GM15510 (cell line): ENCODE results near the gene GAREM1.

ENCODE experiments used
- POLR2A ChIP-seq: IDR thresholded peaks from 3 replicates; pipeline ENCODE4 v1.6.1; 2011; ENCODE audit warnings: borderline replicate concordance; ENCODE audit not compliant: insufficient read length; ENCODE audit errors: extremely low read depth

GAREM1 gene

DNA sequence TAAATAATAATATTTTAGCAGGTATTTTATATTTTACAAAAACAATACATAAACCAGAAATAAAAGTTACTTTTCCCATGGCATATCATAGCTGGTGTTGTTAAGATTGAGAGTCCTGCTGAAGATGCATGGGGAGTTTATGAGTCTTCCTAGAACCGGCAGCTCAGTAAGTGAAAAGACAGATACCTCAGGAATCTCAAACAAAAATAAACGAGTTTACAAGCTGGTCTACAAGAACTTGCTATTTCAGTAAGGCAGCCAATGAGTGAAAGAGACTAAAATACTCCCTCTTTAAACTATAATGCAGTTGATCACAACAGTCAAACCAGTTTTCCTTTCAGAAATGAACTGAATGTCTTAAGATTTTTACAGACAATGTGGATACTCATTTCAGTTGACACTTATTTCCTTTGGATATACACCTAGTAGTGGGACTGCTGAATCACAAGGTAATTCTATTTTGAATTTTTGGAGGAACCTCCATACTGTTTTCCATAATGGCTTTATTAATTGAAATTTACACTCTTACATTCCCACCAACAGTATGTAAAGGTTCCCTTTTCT is 8.9 kb downstream of the GAREM1 start:
- TF ChIP-seq POLR2A = no peak

DNA sequence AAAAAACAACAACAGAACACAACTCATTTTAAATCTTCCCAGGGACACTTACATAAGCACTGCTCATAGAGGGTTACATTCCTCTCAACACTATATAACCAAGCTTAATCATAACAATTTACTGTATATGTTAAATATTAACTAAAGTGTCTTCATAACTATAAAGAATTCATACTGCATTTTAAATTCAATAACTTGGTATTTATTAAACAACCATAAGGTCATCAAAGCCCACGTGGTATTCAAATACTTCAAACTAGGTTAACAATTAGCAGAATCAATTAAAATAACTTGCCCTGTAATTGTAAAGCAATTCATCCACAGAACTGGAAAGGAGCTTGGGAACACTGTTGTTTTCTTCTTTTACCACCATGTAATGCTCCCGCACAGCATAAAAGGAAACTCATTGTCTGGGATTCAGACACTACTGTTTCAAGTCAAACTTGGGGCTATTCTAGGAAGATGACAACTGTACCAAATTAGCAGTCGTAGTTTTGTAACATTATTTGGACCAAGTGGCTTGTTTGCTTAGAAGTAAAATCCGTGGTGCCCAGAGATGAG is 10.4 kb downstream of the GAREM1 start:
- TF ChIP-seq POLR2A = no peak

DNA sequence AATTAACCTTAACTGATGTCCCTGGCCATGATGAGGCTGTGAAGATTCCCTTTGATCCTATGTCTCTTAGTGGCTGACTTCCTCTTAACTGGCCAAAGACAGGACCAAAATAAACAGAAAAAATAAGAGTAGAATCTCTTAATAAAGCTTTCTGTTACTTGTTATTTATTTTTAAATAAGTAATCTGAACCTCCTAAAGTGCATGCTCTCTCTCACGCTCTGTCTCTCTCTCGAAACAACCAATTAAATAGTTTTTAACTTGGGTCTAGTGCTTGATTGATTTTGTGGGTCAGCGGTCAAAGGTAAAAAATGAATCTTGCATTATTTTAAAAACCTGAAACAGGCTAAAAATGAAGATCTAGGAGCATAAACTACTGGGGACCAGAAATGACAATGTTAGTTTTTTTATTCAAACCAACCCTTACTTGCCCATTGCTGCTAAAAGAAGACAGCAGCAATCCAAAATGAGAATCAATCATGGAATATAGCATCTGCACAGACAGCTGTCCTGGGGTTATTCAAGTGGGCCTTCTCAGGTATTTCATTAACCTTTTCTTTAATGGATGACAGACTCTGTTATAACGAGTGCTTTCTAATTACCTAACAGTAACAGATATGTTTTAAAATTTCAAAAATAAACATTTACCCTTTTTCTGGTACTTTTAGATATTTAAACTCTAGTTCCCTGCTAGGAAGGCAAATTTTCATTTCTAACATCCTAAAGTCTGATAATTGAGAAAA is 11.2 kb downstream of the GAREM1 start:
- no peak for TF ChIP-seq POLR2A

DNA sequence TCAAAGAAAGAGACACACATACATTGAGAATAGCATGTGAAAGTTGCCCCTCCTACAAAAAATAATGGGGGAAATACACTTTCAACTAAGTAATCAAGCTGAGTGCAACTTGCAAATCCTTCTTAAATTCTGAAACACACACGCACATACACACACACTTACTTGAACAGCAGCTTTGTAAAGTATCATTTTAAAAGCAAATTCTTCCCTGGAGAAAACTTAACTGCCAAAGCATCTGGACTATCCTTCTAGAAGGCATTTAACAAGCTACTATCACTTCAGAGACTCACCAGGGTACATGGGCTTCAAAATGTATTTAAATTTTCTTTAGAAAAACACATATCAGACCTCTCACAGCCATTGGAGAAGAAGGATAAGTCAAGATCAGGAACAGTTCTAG is 15.3 kb downstream of the GAREM1 start:
- TF ChIP-seq POLR2A = no peak

DNA sequence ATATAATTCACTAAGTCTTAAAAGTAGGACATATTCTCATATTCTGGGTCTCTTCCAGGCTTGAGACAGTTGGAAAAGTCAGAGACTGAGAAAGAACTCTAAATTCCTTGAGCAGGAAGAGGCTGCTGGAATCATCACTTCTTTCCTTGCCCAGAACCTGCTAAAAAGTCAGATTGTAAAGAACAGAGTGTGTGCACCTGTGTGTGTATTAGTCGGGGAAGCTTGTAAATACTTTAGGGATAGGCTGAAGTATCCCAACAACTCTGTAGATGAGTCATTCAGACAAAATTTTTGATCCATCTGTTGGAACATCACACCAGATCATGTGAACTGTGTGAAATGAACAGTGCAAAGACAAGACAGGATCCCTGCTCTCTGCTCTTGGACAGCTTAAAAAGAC is 16.1 kb downstream of the GAREM1 start:
- no peak for TF ChIP-seq POLR2A

DNA sequence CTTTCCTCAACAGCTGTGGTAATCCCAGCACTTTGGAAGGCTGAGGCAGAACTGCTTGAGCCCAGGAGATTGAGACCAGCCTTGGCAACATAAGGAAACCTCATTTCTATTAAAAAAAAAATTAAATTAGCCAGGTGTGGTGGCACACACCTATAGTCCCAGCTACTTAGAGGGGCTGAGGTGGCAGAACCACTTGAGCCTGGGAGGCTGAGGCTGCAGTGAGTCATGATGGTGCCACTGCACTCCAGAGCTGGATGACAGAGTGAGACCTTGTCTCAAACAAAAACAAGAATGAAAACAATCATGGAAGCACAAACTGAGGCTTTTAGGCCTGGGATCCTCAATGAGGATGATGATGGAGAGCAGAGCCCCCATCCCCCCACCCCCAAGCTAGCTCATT is 19.8 kb downstream of the GAREM1 start:
- TF ChIP-seq POLR2A = no peak

DNA sequence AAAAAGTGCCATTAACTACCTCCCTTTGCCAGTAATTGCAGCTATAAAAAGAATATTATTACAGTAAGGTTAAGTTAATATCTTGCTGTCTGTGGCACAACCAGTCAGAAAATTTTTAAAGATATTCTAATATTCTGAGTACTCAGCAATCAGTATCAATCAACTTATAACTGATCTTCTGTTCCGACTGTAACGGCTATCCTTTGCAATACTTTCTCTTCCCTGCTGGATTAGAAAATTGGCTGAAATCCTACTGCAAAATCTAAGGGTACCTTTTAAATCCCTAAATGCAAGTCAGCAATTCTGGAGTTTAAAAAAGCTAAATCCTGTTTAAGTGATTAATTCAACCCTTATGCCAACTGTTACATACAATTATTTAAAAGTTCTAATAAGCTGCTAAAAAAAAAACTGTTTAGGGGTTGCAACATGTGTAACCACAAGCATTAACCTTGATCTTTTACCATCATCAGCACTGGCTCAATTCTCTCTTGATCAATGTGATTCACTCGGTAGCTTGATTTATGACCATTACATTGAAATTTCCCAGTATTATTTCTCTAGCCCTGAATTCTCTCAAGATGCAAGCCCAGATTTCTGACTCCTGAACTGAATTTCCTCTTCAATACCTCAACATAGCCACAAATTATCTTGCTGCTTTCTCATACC is 20.5 kb downstream of the GAREM1 start:
- no peak for TF ChIP-seq POLR2A

DNA sequence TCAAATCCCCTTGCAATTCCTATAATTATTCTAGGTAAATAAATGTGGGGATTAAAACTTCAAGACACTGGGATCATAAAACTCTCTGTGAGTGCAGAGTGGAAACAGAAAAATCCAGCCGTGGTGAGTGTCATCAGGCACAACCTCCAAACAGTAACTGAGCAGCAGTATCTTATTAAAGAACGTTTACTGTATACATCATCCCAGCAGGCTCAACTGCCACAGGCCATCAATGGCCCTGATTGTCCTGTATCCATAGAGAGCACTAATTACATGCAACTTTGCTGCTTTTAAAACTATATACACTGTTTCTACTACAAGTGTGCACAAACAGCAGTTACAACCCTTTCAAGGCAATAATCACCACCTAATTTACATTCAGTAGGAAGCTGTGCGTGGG is 23.9 kb downstream of the GAREM1 start:
- no peak for TF ChIP-seq POLR2A

DNA sequence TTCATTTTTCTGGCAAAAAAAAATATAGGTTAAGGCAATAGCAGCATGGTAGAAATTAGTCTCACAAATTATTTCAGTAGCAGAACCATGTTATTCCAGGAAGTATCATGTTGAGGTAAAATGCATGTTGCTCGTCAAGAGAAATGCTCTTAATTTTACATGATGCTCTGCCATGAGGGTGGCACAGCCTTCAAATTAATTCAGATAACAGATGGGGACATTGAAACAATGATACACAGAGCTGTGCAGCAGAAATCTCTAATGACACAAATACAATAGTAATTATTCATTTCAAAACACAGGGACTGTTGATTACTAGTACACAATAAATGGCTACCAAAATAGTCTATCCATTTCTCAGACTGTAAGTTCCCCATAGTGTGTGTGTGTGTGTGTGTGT is 24.8 kb downstream of the GAREM1 start:
- no peak for TF ChIP-seq POLR2A

DNA sequence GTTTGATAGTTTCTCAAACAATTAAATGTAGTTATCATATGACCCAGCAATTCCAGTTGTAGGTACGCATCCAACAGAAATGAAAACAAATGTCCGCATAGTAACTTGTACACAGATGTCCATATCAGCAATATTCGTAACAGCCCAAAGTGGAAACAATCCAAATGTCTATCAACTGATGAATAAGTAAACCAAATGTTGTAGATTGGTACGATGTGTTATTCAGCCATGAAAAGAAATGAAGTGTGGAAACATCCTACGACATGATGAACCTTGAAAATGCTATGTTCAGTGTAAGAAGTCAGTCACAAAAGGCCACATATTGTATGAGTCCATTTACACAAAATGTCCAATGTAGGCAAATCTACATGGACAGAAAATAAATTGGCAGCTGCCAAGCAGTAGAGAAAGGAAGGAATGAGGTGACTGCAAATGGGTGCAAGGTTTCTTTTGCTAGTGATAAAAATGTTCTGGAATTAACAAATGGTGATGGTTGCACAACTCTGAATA is 26.9 kb downstream of the GAREM1 start:
- TF ChIP-seq POLR2A = no peak

DNA sequence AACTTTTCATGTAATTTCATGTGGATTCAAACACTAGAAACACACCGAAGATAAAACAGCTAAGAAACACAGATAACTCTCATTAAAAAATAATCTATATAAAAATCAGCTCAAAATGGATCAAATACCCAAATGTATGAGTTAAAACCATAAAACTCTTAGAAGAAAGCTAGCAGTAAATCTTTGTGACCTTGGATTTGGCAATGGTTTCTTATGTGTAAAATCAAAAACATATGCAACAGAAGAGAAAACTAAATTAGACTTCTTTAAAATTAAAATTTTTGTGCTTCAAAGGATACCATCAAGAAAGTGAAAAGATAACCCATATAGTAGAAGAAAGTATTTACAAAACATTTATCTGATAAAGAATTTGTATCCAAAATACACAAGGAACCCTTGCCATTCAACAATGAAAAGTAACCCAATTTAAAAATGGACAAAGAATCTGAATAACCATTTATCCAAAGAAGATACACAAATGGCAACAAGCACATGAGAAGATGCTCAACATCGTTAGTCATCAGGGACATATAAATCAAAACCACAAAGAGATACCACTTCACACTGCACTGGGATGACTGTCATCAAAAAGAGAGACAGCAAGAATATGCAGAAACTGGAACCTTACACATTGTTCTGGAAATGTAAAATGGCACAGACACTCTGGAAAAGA is 27.5 kb downstream of the GAREM1 start:
- no peak for TF ChIP-seq POLR2A

DNA sequence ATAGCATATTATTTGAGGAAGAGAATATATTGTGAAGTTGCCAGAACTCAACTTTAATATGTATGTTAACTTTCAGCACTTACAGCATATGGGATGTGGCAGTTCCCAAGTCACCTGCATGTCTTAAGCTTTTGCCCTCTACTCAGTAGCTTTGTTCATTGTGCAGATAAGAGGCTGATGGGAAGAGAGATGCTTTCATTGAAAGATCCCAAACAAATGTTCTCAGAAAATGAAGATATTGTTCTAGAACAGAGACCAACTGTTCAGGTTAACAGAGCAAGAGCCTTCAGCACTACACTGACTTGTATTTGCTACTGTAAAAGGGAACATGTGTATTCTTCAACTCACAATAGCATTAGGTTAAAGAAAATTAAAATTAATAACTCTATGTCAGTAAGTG is 28.1 kb downstream of the GAREM1 start:
- no peak for TF ChIP-seq POLR2A

DNA sequence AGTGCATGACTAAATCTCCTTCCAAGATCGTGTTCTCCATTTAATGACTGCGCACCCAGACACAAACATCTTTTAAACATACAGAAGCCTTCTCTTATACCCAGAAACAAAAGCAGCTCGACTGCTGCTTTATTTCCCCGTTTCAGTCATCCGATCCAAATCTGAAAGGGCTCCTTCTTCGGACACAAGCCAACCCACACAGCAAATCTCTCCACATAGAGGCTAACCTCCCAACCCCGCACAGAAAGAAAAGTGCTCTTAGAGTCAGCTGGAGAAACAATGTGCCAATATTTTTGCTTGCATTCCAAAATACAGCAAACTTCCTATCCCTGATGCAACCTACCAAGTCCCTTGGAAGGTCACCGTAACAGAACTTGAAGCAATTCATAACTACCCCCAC is 29.1 kb downstream of the GAREM1 start:
- no peak for TF ChIP-seq POLR2A

DNA sequence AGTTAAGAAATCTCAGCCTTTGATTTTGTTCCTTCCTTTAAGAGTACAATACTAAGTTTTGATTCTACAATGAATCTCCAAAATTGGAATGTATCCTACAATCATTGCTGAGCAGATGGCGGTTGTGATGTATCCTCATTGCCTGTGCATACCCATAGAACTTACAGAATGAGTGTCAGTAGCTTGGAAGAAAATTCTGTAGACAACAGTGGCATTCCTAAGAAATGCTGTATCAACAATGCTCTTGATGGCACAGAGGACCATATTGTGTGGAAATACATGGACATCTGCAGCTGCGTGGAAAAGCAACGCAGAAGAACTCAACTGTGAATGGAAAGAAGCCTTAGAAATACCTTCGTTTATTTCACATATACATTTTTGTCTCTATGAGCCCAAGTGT is 30.2 kb downstream of the GAREM1 start:
- TF ChIP-seq POLR2A = no peak

DNA sequence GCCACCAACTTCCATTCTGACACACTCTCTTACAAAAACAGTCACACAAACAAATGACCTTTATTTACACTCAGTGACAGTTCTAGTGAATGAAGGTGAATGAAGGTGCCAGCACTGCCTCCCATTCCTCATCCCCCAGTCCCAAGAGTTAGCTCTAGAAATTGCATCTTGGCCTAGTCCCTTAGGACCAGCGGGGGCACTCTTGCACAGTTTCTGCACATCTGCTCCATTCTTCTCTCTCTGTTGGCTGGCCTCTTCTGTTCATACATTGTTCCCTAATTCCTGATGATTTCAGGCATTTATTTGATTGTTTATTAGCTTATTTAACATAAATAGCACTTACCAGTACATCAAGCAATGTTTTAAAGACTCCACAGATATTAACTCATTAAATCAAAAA is 30.9 kb downstream of the GAREM1 start:
- no peak for TF ChIP-seq POLR2A
